ENCODE measurements around the gene GDF9.

- TF ChIP-seq CTCF (conservative IDR thresholded peaks at IDR 0.05; ENCODE audit: low read depth, low read length) (no peak), EZH2phosphoT487 (IDR thresholded peaks at IDR 0.05; ENCODE audit: borderline replicate concordance, low read length) (no peak)
Observed at GRCh38 chr5:132830436-132831094, 35.7 kb downstream of the GDF9 start, which contains the start of gene SHROOM1.
